Measurements from ENCODE around the gene SLC52A3. TPM values are rescaled to one million over a fixed set of nuclear protein-coding genes. Genes with fewer than 3 reads are reported as not detected.
A peak's percentile ranks its signal among the peaks of the same experiment; 100 is the strongest.

The SLC52A3 gene
- total and polyA plus RNA-seq, 2 of the 13 experiments (the other 11 are each of a cell fraction or from before 2014, with no cell fraction given): 0.03 TPM; not detected in 1

- TF ChIP-seq, protein P1, sequence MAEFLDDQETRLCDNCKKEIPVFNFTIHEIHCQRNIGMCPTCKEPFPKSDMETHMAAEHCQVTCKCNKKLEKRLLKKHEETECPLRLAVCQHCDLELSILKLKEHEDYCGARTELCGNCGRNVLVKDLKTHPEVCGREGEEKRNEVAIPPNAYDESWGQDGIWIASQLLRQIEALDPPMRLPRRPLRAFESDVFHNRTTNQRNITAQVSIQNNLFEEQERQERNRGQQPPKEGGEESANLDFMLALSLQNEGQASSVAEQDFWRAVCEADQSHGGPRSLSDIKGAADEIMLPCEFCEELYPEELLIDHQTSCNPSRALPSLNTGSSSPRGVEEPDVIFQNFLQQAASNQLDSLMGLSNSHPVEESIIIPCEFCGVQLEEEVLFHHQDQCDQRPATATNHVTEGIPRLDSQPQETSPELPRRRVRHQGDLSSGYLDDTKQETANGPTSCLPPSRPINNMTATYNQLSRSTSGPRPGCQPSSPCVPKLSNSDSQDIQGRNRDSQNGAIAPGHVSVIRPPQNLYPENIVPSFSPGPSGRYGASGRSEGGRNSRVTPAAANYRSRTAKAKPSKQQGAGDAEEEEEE (CRISPR knock-in tag; IDR thresholded peaks at IDR 0.05; ENCODE audit: borderline replicate concordance): no peak
- TF ChIP-seq ZNF577 (CRISPR knock-in tag; IDR thresholded peaks at IDR 0.05; ENCODE audit: borderline replicate concordance, low read depth) (no peak), ZFAT (CRISPR knock-in tag; conservative IDR thresholded peaks at IDR 0.05) (no peak), EHMT2 (IDR thresholded peaks at IDR 0.05; ENCODE audit: borderline replicate concordance, low read depth, low read length) (no peak), DR1 (CRISPR knock-in tag; IDR thresholded peaks at IDR 0.05) (no peak), ZNF788 (CRISPR knock-in tag; IDR thresholded peaks at IDR 0.05; ENCODE audit: borderline replicate concordance) (peak; percentile 22; the same call in 1 of the 2 replicates), CBX2 (IDR thresholded peaks at IDR 0.05; ENCODE audit: low read depth, low read length) (no peak), CBX2 (CRISPR knock-in tag; IDR thresholded peaks at IDR 0.05; ENCODE audit: low read depth) (peak; percentile 90; the same call in 1 of the 2 replicates), GLMP (CRISPR knock-in tag; IDR thresholded peaks at IDR 0.05; ENCODE audit: borderline replicate concordance) (no peak), ISX (CRISPR knock-in tag; conservative IDR thresholded peaks at IDR 0.05) (no peak), ZKSCAN5 (CRISPR knock-in tag; IDR thresholded peaks at IDR 0.05) (no peak), JUND (CRISPR knock-in tag; IDR thresholded peaks at IDR 0.05) (no peak), KLF12 (CRISPR knock-in tag; IDR thresholded peaks at IDR 0.05; ENCODE audit: borderline replicate concordance) (no peak), MATR3 (CRISPR knock-in tag; IDR thresholded peaks at IDR 0.05) (no peak), ZMAT5 (CRISPR knock-in tag; IDR thresholded peaks at IDR 0.05; ENCODE audit: borderline replicate concordance, low read depth) (no peak), KDM1A (CRISPR knock-in tag; IDR thresholded peaks at IDR 0.05) (no peak), GTF2F1 (IDR thresholded peaks at IDR 0.05; ENCODE audit: low read length) (no peak), ZBTB43 (CRISPR knock-in tag; conservative IDR thresholded peaks at IDR 0.05) (no peak)
- TF ChIP-seq, protein P2, sequence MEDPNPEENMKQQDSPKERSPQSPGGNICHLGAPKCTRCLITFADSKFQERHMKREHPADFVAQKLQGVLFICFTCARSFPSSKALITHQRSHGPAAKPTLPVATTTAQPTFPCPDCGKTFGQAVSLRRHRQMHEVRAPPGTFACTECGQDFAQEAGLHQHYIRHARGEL (CRISPR knock-in tag; IDR thresholded peaks at IDR 0.05): peak; percentile 69; the same call in 1 of the 2 replicates
- TF ChIP-seq, protein P3, sequence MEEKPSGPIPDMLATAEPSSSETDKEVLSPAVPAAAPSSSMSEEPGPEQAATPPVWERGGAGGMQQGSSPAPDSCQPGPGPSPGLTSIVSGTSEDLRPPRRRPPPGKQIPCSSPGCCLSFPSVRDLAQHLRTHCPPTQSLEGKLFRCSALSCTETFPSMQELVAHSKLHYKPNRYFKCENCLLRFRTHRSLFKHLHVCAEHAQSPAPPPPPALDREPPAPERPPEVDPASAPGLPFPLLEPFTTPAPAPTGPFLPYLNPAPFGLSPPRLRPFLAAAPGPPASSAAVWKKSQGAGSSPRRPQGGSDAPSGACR (CRISPR knock-in tag; IDR thresholded peaks at IDR 0.05): peak; percentile 62; the same call in 1 of the 2 replicates
- TF ChIP-seq, protein P4, sequence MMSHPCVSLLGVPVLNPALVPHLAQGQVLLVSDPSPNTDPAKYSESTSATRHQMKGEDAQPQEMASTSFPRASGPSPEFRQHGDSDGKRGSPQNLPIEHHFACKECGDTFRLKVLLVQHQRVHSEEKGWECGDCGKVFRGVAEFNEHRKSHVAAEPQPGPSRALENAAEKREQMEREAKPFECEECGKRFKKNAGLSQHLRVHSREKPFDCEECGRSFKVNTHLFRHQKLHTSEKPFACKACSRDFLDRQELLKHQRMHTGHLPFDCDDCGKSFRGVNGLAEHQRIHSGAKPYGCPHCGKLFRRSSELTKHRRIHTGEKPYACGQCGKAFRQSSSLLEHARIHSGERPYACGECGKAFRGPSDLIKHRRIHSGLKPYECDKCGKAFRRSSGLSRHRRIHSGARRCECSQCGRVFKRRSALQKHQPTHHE (CRISPR knock-in tag; IDR thresholded peaks at IDR 0.05; ENCODE audit: borderline replicate concordance): no peak
Observed at GRCh38 chr20:728256-728944, 39.9 kb downstream of the SLC52A3 start (continued).
